GM12891 (cell line): ENCODE measurements around the gene PREX1.

Source experiments
- PAX5 ChIP-seq: IDR thresholded peaks from 2 replicates; pipeline ENCODE4 v1.6.1; 2011; ENCODE audit warnings: low read length, moderate library complexity, mild to moderate bottlenecking; ENCODE audit not compliant: insufficient read depth, severe bottlenecking
- POLR2A ChIP-seq: IDR thresholded peaks from 2 replicates; pipeline ENCODE4 v1.6.1; 2011; ENCODE audit warnings: low read depth, low read length, control low read depth
- POLR2AphosphoS5 ChIP-seq: IDR thresholded peaks from 2 replicates; pipeline ENCODE4 v1.6.1; 2011; ENCODE audit warnings: low read depth, low read length, control low read depth
- POU2F2 ChIP-seq: IDR thresholded peaks from 2 replicates; pipeline ENCODE4 v1.6.1; 2011; ENCODE audit warnings: low read depth, mild to moderate bottlenecking, control low read depth, low read length, moderate library complexity
- SPI1 ChIP-seq: IDR thresholded peaks from 2 replicates; pipeline ENCODE4 v1.6.1; 2011; ENCODE audit warnings: low read depth, low read length, control low read depth
- TAF1 ChIP-seq: IDR thresholded peaks from 2 replicates; pipeline ENCODE4 v1.6.1; 2011; ENCODE audit warnings: low read depth, low read length, control low read depth

DNA sequence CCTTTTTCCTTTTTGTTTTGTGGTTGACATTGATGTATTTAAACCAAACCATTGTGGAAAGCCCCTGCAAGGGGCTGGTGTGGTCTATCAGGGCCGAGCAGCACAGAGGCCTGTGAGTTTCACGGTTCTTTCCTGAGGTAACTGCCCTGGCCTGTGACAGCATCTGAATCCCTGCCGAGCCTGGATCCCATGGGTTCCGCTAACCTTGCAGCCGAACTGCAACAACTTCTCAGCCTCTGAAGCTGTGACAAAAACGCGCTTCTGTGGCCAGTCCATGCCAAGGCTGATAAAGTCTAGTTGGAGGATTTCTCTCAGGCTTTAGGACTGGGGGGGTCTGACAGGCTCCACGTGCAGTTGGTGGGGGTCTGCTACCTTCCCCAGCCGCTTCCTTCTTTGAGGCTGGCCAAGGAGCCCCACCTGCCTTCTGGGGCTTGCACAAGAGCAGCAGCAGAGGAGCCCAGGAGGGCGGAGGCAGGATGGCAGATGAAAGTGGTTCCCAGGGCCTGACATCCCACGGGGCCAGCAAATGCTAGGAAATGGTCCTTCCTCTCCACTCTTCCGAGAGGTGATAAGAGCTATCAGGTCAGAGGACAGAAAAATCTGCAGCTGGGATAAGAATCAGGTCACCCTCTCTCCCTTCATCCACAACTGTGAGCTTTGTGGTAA is 150.9 kb downstream of the PREX1 start:
- TF ChIP-seq PAX5 (no peak), POLR2A (no peak), TAF1 (no peak), POLR2AphosphoS5 (no peak), POU2F2 (no peak), SPI1 (no peak)
